B cell (primary cell): ENCODE results near the gene DNAJB6. TPM values are rescaled to one million over a fixed set of nuclear protein-coding genes. Genes with fewer than 3 reads are reported as not detected.

Source experiments
- ATAC-seq: fragments of 200-7000 bp; cut with Tn5 transposase; one replicate; pipeline ENCODE4 v1.10.0; 2021; ENCODE audit warnings: low read depth, mild to moderate bottlenecking, moderate number of reproducible peaks, moderate library complexity
- CTCF ChIA-PET: fragments of 350-600 bp; sonication (Branson Sonifier 250); formaldehyde crosslinking; loops from one replicate; lab custom pipeline; 2021; ENCODE audit warnings: antibody characterized with exemption, inconsistent platforms; lab: Charles Lee
- POLR2A ChIA-PET: fragments of 350-600 bp; sonication (Branson Sonifier 250); formaldehyde crosslinking; loops from one replicate; lab custom pipeline; 2021; ENCODE audit warnings: antibody characterized with exemption; lab: Charles Lee
- DNase-seq: peaks from one replicate; pipeline ENCODE4 v3.0.0; 2013
- H2AFZ ChIP-seq: 2 replicates; pipeline ENCODE4 v1.6.1; 2012; ENCODE audit warnings: mild to moderate bottlenecking, low read depth, low read length; ENCODE audit not compliant: insufficient read depth, poor library complexity, severe bottlenecking
- H3K27ac ChIP-seq, 2 donors: 1 replicate in 1 of 2; 2 replicates in 1 of 2; pipeline ENCODE4 v1.5.1; 2012 to 2013; ENCODE audit warnings: low read length in 2 of 2, mild to moderate bottlenecking in 2 of 2, moderate library complexity in 1 of 2
- H3K27me3 ChIP-seq, 4 experiments: fragments of 200-600 bp in 1 of 4; sonication (generic) in 1 of 4; replicated peaks in 1 of 4; 1 replicate in 2 of 4; 2 replicates in 2 of 4; pipeline versions ENCODE4 v1.6.1 to v1.7.0; 2013 to 2016; ENCODE audit warnings: low read length in 3 of 4, mild to moderate bottlenecking in 2 of 4, mixed read lengths in 1 of 4, moderate library complexity in 1 of 4; ENCODE audit not compliant: insufficient read depth in 4 of 4, control insufficient read depth in 3 of 4; ENCODE audit errors: control extremely low read depth in 1 of 4
- H3K36me3 ChIP-seq, 2 experiments: replicated peaks in 1 of 2; 1 replicate in 1 of 2; 2 replicates in 1 of 2; pipeline versions ENCODE4 v1.6.1 to v1.7.1; 2013; ENCODE audit warnings: low read length in 1 of 2; ENCODE audit not compliant: insufficient read depth in 2 of 2, control insufficient read depth in 1 of 2; ENCODE audit errors: control extremely low read depth in 1 of 2, extremely low read depth in 1 of 2
- H3K4me1 ChIP-seq, 2 donors: fragments of 200-600 bp in 1 of 2; sonication (generic) in 1 of 2; 1 replicate in 1 of 2; 2 replicates in 1 of 2; pipeline versions ENCODE4 v1.5.1 to v1.6.1; 2013 to 2017; ENCODE audit warnings: low read length in 2 of 2; ENCODE audit not compliant: control insufficient read depth in 2 of 2, insufficient read depth in 2 of 2
- H3K4me2 ChIP-seq: replicated peaks from 2 replicates; pipeline ENCODE3; 2012; ENCODE audit warnings: mild to moderate bottlenecking, low read depth, low read length; ENCODE audit not compliant: poor library complexity, severe bottlenecking
- H3K4me3 ChIP-seq, 5 experiments: fragments of 200-600 bp in 1 of 5; sonication (generic) in 1 of 5; 1 replicate in 3 of 5; 2 replicates in 2 of 5; pipeline versions ENCODE4 v1.5.1 to v1.7.0; 2011 to 2016; ENCODE audit warnings: low read length in 4 of 5, mild to moderate bottlenecking in 4 of 5, low read depth in 2 of 5, control low read depth in 1 of 5, moderate library complexity in 1 of 5; ENCODE audit not compliant: insufficient read depth in 1 of 5; ENCODE audit errors: control extremely low read depth in 1 of 5, extremely low read depth in 1 of 5
- H3K79me2 ChIP-seq: fragments of 200-600 bp; sonication (generic); one replicate; pipeline ENCODE4 v1.6.0; 2016; ENCODE audit warnings: low read length; ENCODE audit not compliant: control insufficient read depth, insufficient read depth
- H3K9ac ChIP-seq: fragments of 200-600 bp; sonication (generic); 2 replicates; pipeline ENCODE4 v1.6.1; 2017; ENCODE audit warnings: mild to moderate bottlenecking, low read length, moderate library complexity
- H3K9me3 ChIP-seq, 3 donors: one replicate each; pipeline versions ENCODE4 v1.6.1 to v1.7.1; 2013; ENCODE audit warnings: low read length in 2 of 3; ENCODE audit not compliant: control insufficient read depth in 2 of 3, insufficient read depth in 1 of 3; ENCODE audit errors: control extremely low read depth in 1 of 3
- H4K20me1 ChIP-seq: 2 replicates; pipeline ENCODE4 v1.6.0; 2012; ENCODE audit warnings: mild to moderate bottlenecking, low read length; ENCODE audit not compliant: insufficient read depth, control insufficient read depth, poor library complexity, severe bottlenecking
- H3K27ac Mint-ChIP-seq: one replicate; pipeline ENCODE4 v1.8.0; 2021; ENCODE audit warnings: mixed read lengths
- H3K27me3 Mint-ChIP-seq: one replicate; pipeline ENCODE4 v1.8.0; 2021; ENCODE audit warnings: mixed read lengths
- H3K4me1 Mint-ChIP-seq: one replicate; pipeline ENCODE4 v1.8.0; 2021; ENCODE audit warnings: mixed read lengths
- H3K4me3 Mint-ChIP-seq: one replicate; pipeline ENCODE4 v1.8.0; 2021; ENCODE audit warnings: mixed read lengths
- H3K9me3 Mint-ChIP-seq: one replicate; pipeline ENCODE4 v1.8.0; 2022; ENCODE audit warnings: mixed read lengths; ENCODE audit not compliant: insufficient read depth
- CTCF ChIP-seq: fragments of 200-600 bp; IDR thresholded peaks from one replicate; pipeline ENCODE4 v1.8.0; 2022; ENCODE audit warnings: antibody characterized with exemption, mild to moderate bottlenecking
- EZH2 ChIP-seq: IDR thresholded peaks from 2 replicates; pipeline ENCODE4 v1.6.1; 2012; ENCODE audit warnings: borderline replicate concordance, low read depth, mild to moderate bottlenecking, moderate library complexity, low read length; ENCODE audit not compliant: insufficient read depth, poor library complexity, severe bottlenecking
- WGBS: methylation state at CpG from one replicate; pipeline ENCODE4 v1.1.5; 2013; ENCODE audit warnings: missing lambda C conversion rate; ENCODE audit not compliant: insufficient coverage; 5-methylcytosine and 5-hydroxymethylcytosine counted together
- intact Hi-C: fragments of 100-400 bp; cut with micrococcal nuclease; formaldehyde crosslinking; loops from one replicate; pipeline ENCODE4 v1.10.0; 2022
- polyA plus RNA-seq: library from polyadenylated mRNA; depleted of rRNA; stranded (reverse); fragments of >200 nt; gene quantifications from 2 replicates; pipeline ENCODE4 v1.2.3, GENCODE V29; 2012
- total RNA-seq, 2 donors: library from RNA; stranded (reverse); fragments of 120-200 nt in 1 of 2; gene quantifications; 1 replicate in 1 of 2; 2 replicates in 1 of 2; pipeline versions ENCODE4 v1.2.3 to v1.2.4, GENCODE V29; 2013 to 2022

The DNAJB6 gene
- total and polyA plus RNA-seq, 2 donors (not counting 1 experiment from before 2014, with no cell fraction given), result 22.4 to 116 TPM

DNA sequence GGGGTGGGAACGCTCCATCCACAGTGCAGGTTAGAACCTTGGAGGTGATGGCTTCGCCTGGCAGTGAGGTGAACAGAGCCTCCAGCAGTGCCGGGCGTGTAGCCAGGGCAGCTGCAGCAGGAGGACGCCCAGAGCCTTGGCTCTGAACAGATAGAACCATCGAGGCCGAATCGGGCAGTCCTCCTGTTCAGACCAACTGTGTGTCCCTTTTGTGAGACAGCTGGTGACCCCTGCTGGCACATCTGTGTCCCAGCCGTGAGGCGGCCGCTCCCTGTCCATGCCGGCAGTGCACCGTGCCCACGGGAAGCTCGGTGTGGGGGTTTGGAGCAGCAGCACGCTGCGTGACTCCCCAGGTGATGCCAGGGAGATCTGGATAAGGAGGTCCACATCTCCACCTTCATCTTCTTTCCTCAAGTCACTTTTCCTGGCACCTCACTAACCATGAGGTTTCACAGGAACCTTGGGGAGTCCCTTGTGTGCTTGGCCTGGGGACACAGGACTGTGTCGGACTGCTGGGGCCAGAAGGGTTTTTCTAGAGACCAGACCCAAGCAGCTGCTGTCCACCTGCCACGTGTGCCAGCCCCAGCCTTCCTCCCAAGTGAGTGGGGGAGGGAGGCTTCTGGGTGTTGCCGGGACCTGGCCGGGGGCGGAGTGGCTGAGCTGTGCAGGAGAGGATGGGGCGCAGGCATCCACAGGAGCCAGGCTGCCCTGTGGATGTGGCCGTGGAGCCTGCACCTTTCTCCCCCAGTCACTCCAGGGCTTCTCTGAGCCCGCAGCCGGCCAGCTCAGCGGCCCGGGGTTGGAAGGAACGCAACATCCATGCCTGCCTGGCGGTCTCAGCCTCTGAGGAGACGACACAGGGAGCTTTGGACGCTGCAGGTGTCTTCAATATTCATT, 69.4 kb downstream of the DNAJB6 start:
- H3K9ac ChIP-seq, result no peak overlapping the region
- ATAC-seq, result no peak
- H3K4me1 ChIP-seq, result no peaks in the 10 kb centered on the region
- H3K9me3 ChIP-seq, result no peaks in the 10 kb centered on the region
- no peak for DNase-seq
- H3K27ac Mint-ChIP-seq, result no peak overlapping the region
- H2AFZ ChIP-seq, result no peak overlapping the region
- no peak overlapping the region for H3K4me3 ChIP-seq
- no peak for TF ChIP-seq EZH2
- no peak for TF ChIP-seq CTCF
- H4K20me1 ChIP-seq, result peaks cover 40% of the 10 kb centered on the region
- no peaks in the 10 kb centered on the region for H3K9me3 Mint-ChIP-seq
- H3K36me3 ChIP-seq, result peaks cover 0 to 33% of the 10 kb centered on the region in 2 experiments
- peaks cover 28% of the 10 kb centered on the region for H3K79me2 ChIP-seq
- no peaks in the 10 kb centered on the region for H3K27me3 ChIP-seq
- H3K4me2 ChIP-seq, result no peak overlapping the region
- H3K4me3 Mint-ChIP-seq, result no peak overlapping the region
- CTCF ChIA-PET, result interaction anchor here (1.2 kb wide), 1 partner anchor 1807 kb away, joined by 3 read pairs; no protein-coding TSS in a partner anchor
- H3K27ac ChIP-seq, result no peak overlapping the region
- POLR2A ChIA-PET, result no interaction called here
- 96% methylated on average over 31 of the region's 32 CpGs for WGBS
- no peaks in the 10 kb centered on the region for H3K4me1 Mint-ChIP-seq
- H3K27me3 Mint-ChIP-seq, result no peaks in the 10 kb centered on the region
- intact Hi-C loops, result no loop called here

- WGBS, result 99% methylated on average over 20 of the region's 22 CpGs
- Mint-ChIP-seq H3K27ac (no peak overlapping the region), H3K9me3 (no peaks in the 10 kb centered on the region), H3K4me1 (no peaks in the 10 kb centered on the region), H3K27me3 (no peaks in the 10 kb centered on the region), H3K4me3 (no peak overlapping the region)
- H3K79me2 ChIP-seq, result peaks cover 24% of the 10 kb centered on the region
- H3K27ac ChIP-seq, result no peak overlapping the region
- no peaks in the 10 kb centered on the region for H3K4me1 ChIP-seq
- DNase-seq, result no peak
- H3K27me3 ChIP-seq, result no peaks in the 10 kb centered on the region
- ATAC-seq, result no peak
- CTCF ChIA-PET, result no interaction called here
- intact Hi-C loops, result no loop called here
- no peak overlapping the region for H2AFZ ChIP-seq
- H4K20me1 ChIP-seq, result peaks cover 40% of the 10 kb centered on the region
- H3K4me3 ChIP-seq, result no peak overlapping the region
- H3K9ac ChIP-seq, result no peak overlapping the region
- peaks cover 0 to 31% of the 10 kb centered on the region in 2 experiments for H3K36me3 ChIP-seq
- H3K9me3 ChIP-seq, result no peaks in the 10 kb centered on the region
- POLR2A ChIA-PET, result no interaction called here
- no peak for TF ChIP-seq EZH2
- no peak for TF ChIP-seq CTCF
- H3K4me2 ChIP-seq, result no peak overlapping the region
Observed at GRCh38 chr7:157406971-157407370, 70.2 kb downstream of the DNAJB6 start.
